Adrenal gland (tissue), 12 donors: ENCODE data around the gene XYLT1. TPM values are rescaled to one million over a fixed set of nuclear protein-coding genes. Genes with fewer than 3 reads are reported as not detected.

Experiments used
- DNase-seq, 7 donors: peaks; one replicate each; pipeline ENCODE4 v3.0.0-alpha.2; 2019 to 2020
- H3K27ac ChIP-seq, 5 donors: fragments of 200-600 bp; sonication (generic) in 4 of 5; 1 replicate in 3 of 5; 2 replicates in 2 of 5; pipeline versions ENCODE4 v1.5.1 to v1.8.0; 2016 to 2020; ENCODE audit warnings: mild to moderate bottlenecking in 1 of 5
- H3K27me3 ChIP-seq: fragments of 200-600 bp; 2 replicates; pipeline ENCODE4 v1.8.0; 2021
- H3K36me3 ChIP-seq, 2 donors: fragments of 200-600 bp; replicated peaks in 1 of 2; 1 replicate in 1 of 2; 2 replicates in 1 of 2; pipeline versions ENCODE4 v1.5.1 to v1.8.0; 2018 to 2022
- H3K4me1 ChIP-seq, 2 donors: fragments of 200-600 bp; replicated peaks in 1 of 2; 1 replicate in 1 of 2; 2 replicates in 1 of 2; pipeline versions ENCODE4 v1.5.1 to v1.8.0; 2018 to 2021
- H3K4me3 ChIP-seq, 4 donors: fragments of 200-600 bp; sonication (generic) in 3 of 4; one replicate each; pipeline ENCODE4 v1.5.1; 2016 to 2018
- H3K9me3 ChIP-seq, 3 donors: fragments of 200-600 bp; sonication (generic) in 1 of 3; replicated peaks in 1 of 3; 1 replicate in 2 of 3; 2 replicates in 1 of 3; pipeline versions ENCODE4 v1.5.1 to v1.8.0; 2016 to 2021
- CTCF ChIP-seq, 6 experiments: fragments of 450-650 bp in 4 of 6; fragments of 200-600 bp in 2 of 6; sonication (generic) in 1 of 6; IDR thresholded peaks; 1 replicate in 5 of 6; 2 replicates in 1 of 6; pipeline versions ENCODE4 v1.5.1 to v1.8.0; 2016 to 2021; ENCODE audit warnings: antibody characterized with exemption in 6 of 6, mild to moderate bottlenecking in 2 of 6, moderate library complexity in 1 of 6
- POLR2A ChIP-seq, 2 donors: fragments of 450-650 bp; IDR thresholded peaks; one replicate each; pipeline ENCODE4 v1.6.1; 2017; ENCODE audit warnings: antibody characterized with exemption in 2 of 2, mild to moderate bottlenecking in 2 of 2, moderate library complexity in 1 of 2
- WGBS, 4 donors: extraction: QIAGEN DNeasy Blood & Tissue Kit in 2 of 4; methylation state at CpG; one replicate each; pipeline versions ENCODE4 v1.1.5 to v1.1.7; 2013 to 2017; 5-methylcytosine and 5-hydroxymethylcytosine counted together
- intact Hi-C, 2 donors: fragments of 100-400 bp; cut with DNase I; formaldehyde crosslinking; loops; one replicate each; pipeline versions ENCODE4 v1.14.1 to v1.15.0; 2022 to 2023
- polyA plus RNA-seq, 3 donors: library from polyadenylated mRNA; stranded (reverse); fragments of 200-250 nt in 2 of 3; fragments of 350-450 nt in 1 of 3; fragmentation: Illumina TruSeq in 1 of 3; extraction: RNeasy Lipid Tissue Mini Kit (QIAGEN cat#74804) in 1 of 3; gene quantifications; one replicate each; pipeline ENCODE4 v1.2.3, GENCODE V29; 2013 to 2014
- total RNA-seq, 9 donors: library from RNA; depleted of rRNA in 4 of 9; stranded (reverse); fragments of >200 nt in 4 of 9; fragments of 120-200 nt in 1 of 9; fragmentation: NEBNext Ultra II Directional in 1 of 9; extraction: Animal tissue kit (Norgen Biotek cat#: 25700) in 1 of 9; gene quantifications; one replicate each; pipeline versions ENCODE4 v1.1.0 to v1.2.4, GENCODE V29; 2013 to 2023
- donor health status: healthy with polysubstance abuse.
- donor health status: Bipolar disorder and iron deficiency.
- donor health status: DM: yes; HTN: yes; CAD: no.
- donor health status: DM: no; HTN: no; CAD: no.
- donor health status: DM: no; HTN: no; CAD: no.
- donor health status: DM: yes; HTN: yes; CAD: no.

Gene XYLT1
- total and polyA plus RNA-seq, 12 donors = 1.3 to 67.6 (median 16.8) TPM

GRCh38 chr16:17403156-17403809 is 67.5 kb downstream of the XYLT1 start:
- no peak for DNase-seq
- Histone ChIP-seq H3K4me1 (peaks cover 12 to 22% of the 10 kb centered on the region in 2 donors), H3K27ac (peak overlapping the region in 1 of 5 donors; percentile 97), H3K9me3 (no peaks in the 10 kb centered on the region), H3K27me3 (no peaks in the 10 kb centered on the region), H3K36me3 (no peaks in the 10 kb centered on the region), H3K4me3 (no peak overlapping the region)
- 83 to 92% (median 90%) methylated on average over 10 of the region's 10 CpGs for WGBS, 4 donors
- intact Hi-C loops = no loop called here
- TF ChIP-seq CTCF (IDR thresholded peaks at IDR 0.05) = no peak
- TF ChIP-seq POLR2A (IDR thresholded peaks at IDR 0.05) = no peak

- H3K27me3 ChIP-seq = no peaks in the 10 kb centered on the region
- no peak overlapping the region for H3K4me3 ChIP-seq
- H3K27ac ChIP-seq = peak overlapping the region in 4 of 5 donors; percentile 61 to 79 (median 66)
- intact Hi-C loops = loop anchor here in 1 of 2 donors (10.0 kb wide), 1 partner anchor 57 kb away; no protein-coding TSS in a partner anchor
- no peaks in the 10 kb centered on the region for H3K36me3 ChIP-seq
- peaks cover 18 to 36% of the 10 kb centered on the region in 2 donors for H3K4me1 ChIP-seq
- peak in 1 of 2 donors; percentile 18 for TF ChIP-seq POLR2A (IDR thresholded peaks at IDR 0.05)
- TF ChIP-seq CTCF (IDR thresholded peaks at IDR 0.05) = no peak
- DNase-seq = peak; percentile 58 to 89 (median 81)
- 5 to 30% (median 23%) methylated on average over 4 of the region's 4 CpGs for WGBS, 4 donors
- no peaks in the 10 kb centered on the region for H3K9me3 ChIP-seq
Measured at GRCh38 chr16:17397499-17397891, 73.3 kb downstream of the XYLT1 start.

- Histone ChIP-seq H3K27ac (peak overlapping the region; percentile 33 to 79 (median 62)), H3K4me1 (peaks cover 18 to 32% of the 10 kb centered on the region in 2 donors)
- intact Hi-C loops = loop anchor here in 1 of 2 donors (10.0 kb wide), 1 partner anchor 58 kb away; no protein-coding TSS in a partner anchor
Measured at GRCh38 chr16:17396762-17397498, 73.8 kb downstream of the XYLT1 start.

GRCh38 chr16:17395849-17396480 is 74.8 kb downstream of the XYLT1 start:
- intact Hi-C loops = loop anchor here in 1 of 2 donors (10.0 kb wide), 1 partner anchor 59 kb away; no protein-coding TSS in a partner anchor
- DNase-seq = peak in 2 of 7 donors; percentile 45 to 46
- Histone ChIP-seq H3K27ac (peak overlapping the region in 4 of 5 donors; percentile 39 to 79 (median 66)), H3K9me3 (no peaks in the 10 kb centered on the region), H3K27me3 (no peaks in the 10 kb centered on the region), H3K36me3 (no peaks in the 10 kb centered on the region), H3K4me3 (no peak overlapping the region), H3K4me1 (peaks cover 18 to 32% of the 10 kb centered on the region in 2 donors)
- no peak for TF ChIP-seq CTCF (IDR thresholded peaks at IDR 0.05)
- TF ChIP-seq POLR2A (IDR thresholded peaks at IDR 0.05) = no peak
- WGBS, 4 donors = 40 to 50% (median 47%) methylated on average over 7 to 9 of the region's 9 CpGs

More at GRCh38 chr16:17396762-17397498, 73.8 kb downstream of the XYLT1 start:
- WGBS, 4 donors = 35 to 40% (median 37%) methylated on average over 14 of the region's 14 CpGs
- no peaks in the 10 kb centered on the region for H3K9me3 ChIP-seq
- peak; percentile 48 to 85 (median 65) for DNase-seq
- no peak overlapping the region for H3K4me3 ChIP-seq
- H3K36me3 ChIP-seq = no peaks in the 10 kb centered on the region
- TF ChIP-seq POLR2A (IDR thresholded peaks at IDR 0.05) = no peak
- H3K27me3 ChIP-seq = no peaks in the 10 kb centered on the region
